GM23338 (cell line): ENCODE results near the gene GP5. TPM values are rescaled to one million over a fixed set of nuclear protein-coding genes. Genes with fewer than 3 reads are reported as not detected.

Experiments used
- ATAC-seq: fragments of 200-7000 bp; cut with Tn5 transposase; 3 replicates; pipeline ENCODE4 v1.9.1; 2020
- DNase-seq: peaks from one replicate; pipeline ENCODE4 v3.0.0-alpha.2; 2015; ENCODE audit warnings: low spot score
- H2AFZ ChIP-seq: fragments of 200-600 bp; sonication (generic); 2 replicates; pipeline ENCODE4 v1.8.0; 2016; ENCODE audit warnings: antibody characterized with exemption, mild to moderate bottlenecking, moderate library complexity
- H3F3A ChIP-seq: fragments of 200-600 bp; sonication (generic); replicated peaks from 2 replicates; pipeline ENCODE4 v1.8.0; 2017; ENCODE audit warnings: antibody characterized with exemption, mixed run types, low read depth
- H3K27ac ChIP-seq: fragments of 200-600 bp; sonication (generic); 2 replicates; pipeline ENCODE4 v1.6.1; 2016; ENCODE audit warnings: low read depth
- H3K27me3 ChIP-seq: fragments of 200-600 bp; sonication (generic); 2 replicates; pipeline ENCODE4 v1.8.0; 2016; ENCODE audit warnings: mild to moderate bottlenecking, mixed run types, moderate library complexity; ENCODE audit not compliant: insufficient read depth
- H3K36me3 ChIP-seq: fragments of 200-600 bp; sonication (generic); 2 replicates; pipeline ENCODE4 v1.8.0; 2016; ENCODE audit warnings: mild to moderate bottlenecking; ENCODE audit not compliant: insufficient read depth
- H3K4me1 ChIP-seq: fragments of 200-600 bp; sonication (generic); 2 replicates; pipeline ENCODE4 v1.8.0; 2016; ENCODE audit warnings: mild to moderate bottlenecking, moderate library complexity; ENCODE audit not compliant: insufficient read depth
- H3K4me2 ChIP-seq: fragments of 200-600 bp; sonication (generic); 2 replicates; pipeline ENCODE4 v1.7.1; 2017; ENCODE audit warnings: mixed run types
- H3K4me3 ChIP-seq: fragments of 200-600 bp; sonication (generic); 2 replicates; pipeline ENCODE4 v1.6.1; 2016; ENCODE audit warnings: mixed run types
- H3K79me2 ChIP-seq: fragments of 200-600 bp; sonication (generic); replicated peaks from 2 replicates; pipeline ENCODE4 v1.8.0; 2017; ENCODE audit warnings: mild to moderate bottlenecking; ENCODE audit not compliant: insufficient read depth
- H3K9me2 ChIP-seq: fragments of 200-600 bp; sonication (generic); 2 replicates; pipeline ENCODE4 v1.8.0; 2017; ENCODE audit not compliant: insufficient read depth
- H4K20me1 ChIP-seq: fragments of 200-600 bp; sonication (generic); replicated peaks from 2 replicates; pipeline ENCODE4 v1.8.0; 2017; ENCODE audit warnings: mild to moderate bottlenecking; ENCODE audit not compliant: insufficient read depth
- H3K27ac Mint-ChIP-seq: 2 replicates; pipeline ENCODE4 v1.8.0; 2020; ENCODE audit warnings: inconsistent platforms, mild to moderate bottlenecking, moderate library complexity, mixed read lengths
- H3K27me3 Mint-ChIP-seq: 3 replicates; pipeline ENCODE4 v1.8.0; 2022; ENCODE audit warnings: low read depth, mild to moderate bottlenecking, moderate library complexity, mixed read lengths, inconsistent platforms; ENCODE audit not compliant: insufficient read depth, poor library complexity
- H3K36me3 Mint-ChIP-seq: 3 replicates; pipeline ENCODE4 v1.8.0; 2021; ENCODE audit warnings: low read depth, mild to moderate bottlenecking, inconsistent platforms, moderate library complexity, mixed read lengths
- H3K4me1 Mint-ChIP-seq: 3 replicates; pipeline ENCODE4 v1.8.0; 2020; ENCODE audit warnings: mild to moderate bottlenecking, inconsistent platforms, mixed read lengths
- H3K4me3 Mint-ChIP-seq: 3 replicates; pipeline ENCODE4 v1.8.0; 2021; ENCODE audit warnings: moderate library complexity, mild to moderate bottlenecking, inconsistent platforms, mixed read lengths
- H3K9me3 Mint-ChIP-seq: 3 replicates; pipeline ENCODE4 v1.8.0; 2020; ENCODE audit warnings: moderate library complexity, mild to moderate bottlenecking, inconsistent platforms, mixed read lengths
- CREB1 ChIP-seq: fragments of 250-450 bp; sonication (Bioruptor Pico); IDR thresholded peaks from 2 replicates; pipeline ENCODE4 v1.5.0; 2020; ENCODE audit warnings: low read depth, mild to moderate bottlenecking, moderate library complexity
- EZH2 ChIP-seq: fragments of 200-600 bp; sonication (generic); IDR thresholded peaks from one replicate; pipeline ENCODE4 v1.8.0; 2017; ENCODE audit warnings: antibody characterized with exemption, mild to moderate bottlenecking, low read depth; ENCODE audit not compliant: unreplicated experiment
- EZH2phosphoT487 ChIP-seq: fragments of 200-600 bp; sonication (generic); IDR thresholded peaks from one replicate; pipeline ENCODE4 v1.8.1; 2018; ENCODE audit warnings: antibody characterized with exemption; ENCODE audit not compliant: unreplicated experiment
- JUNB ChIP-seq: IDR thresholded peaks from one replicate; pipeline ENCODE4 v1.6.1; 2016; ENCODE audit warnings: antibody characterized with exemption; ENCODE audit not compliant: unreplicated experiment
- NANOG ChIP-seq: IDR thresholded peaks from 2 replicates; pipeline ENCODE4 v1.6.1; 2016; ENCODE audit warnings: antibody characterized with exemption, borderline replicate concordance
- POLR2AphosphoS5 ChIP-seq: IDR thresholded peaks from 2 replicates; pipeline ENCODE4 v1.6.1; 2016; ENCODE audit warnings: antibody characterized with exemption, low read depth
- STAT1 ChIP-seq: IDR thresholded peaks from one replicate; pipeline ENCODE4 v1.6.1; 2016; ENCODE audit warnings: antibody characterized with exemption; ENCODE audit not compliant: unreplicated experiment
- ZNF114 ChIP-seq: fragments of 250-450 bp; sonication (Bioruptor Pico); IDR thresholded peaks from 2 replicates; pipeline ENCODE4 v1.5.0; 2020; ENCODE audit warnings: mild to moderate bottlenecking, moderate library complexity
- ZNF331 ChIP-seq: fragments of 250-450 bp; sonication (Bioruptor Pico); IDR thresholded peaks from 2 replicates; pipeline ENCODE4 v1.5.0; 2020; ENCODE audit warnings: low read depth, mild to moderate bottlenecking, moderate library complexity
- polyA plus RNA-seq: library from polyadenylated mRNA; unstranded; fragments of >200 nt; fragmentation: Nextera tagmentation; extraction: Ambion mirVana; gene quantifications from 2 replicates; pipeline ENCODE4 v1.2.1, GENCODE V29; 2016
- total RNA-seq: library from RNA; depleted of rRNA; stranded (reverse); fragments of >200 nt; shearing (Covaris generic); gene quantifications from 2 replicates; pipeline ENCODE4 v1.2.3, GENCODE V29; 2014
- TF ChIP-seq, protein P1 (sequence below): fragments of 250-450 bp; sonication (Bioruptor Pico); IDR thresholded peaks from 2 replicates; pipeline ENCODE4 v1.5.0; 2020; ENCODE audit warnings: mild to moderate bottlenecking, moderate library complexity
- TF ChIP-seq, protein P2 (sequence below): IDR thresholded peaks from one replicate; pipeline ENCODE4 v1.6.1; 2018; ENCODE audit warnings: antibody characterized with exemption; ENCODE audit not compliant: unreplicated experiment
- TF ChIP-seq, protein P3 (sequence below): IDR thresholded peaks from 2 replicates; pipeline ENCODE4 v1.6.1; 2016; ENCODE audit warnings: antibody characterized with exemption
- TF ChIP-seq, protein P4 (sequence below), 2 experiments: fragments of 200-600 bp in 1 of 2; sonication (generic) in 1 of 2; conservative IDR thresholded peaks; 2 replicates each; pipeline versions ENCODE4 v1.5.1 to v1.6.1; 2016 to 2017; ENCODE audit warnings: antibody characterized with exemption in 2 of 2, low read depth in 2 of 2, mild to moderate bottlenecking in 2 of 2, moderate library complexity in 1 of 2

Gene GP5
- total and polyA plus RNA-seq, 2 experiments from 2014 or later, result 0.07 to 0.15 TPM

DNA sequence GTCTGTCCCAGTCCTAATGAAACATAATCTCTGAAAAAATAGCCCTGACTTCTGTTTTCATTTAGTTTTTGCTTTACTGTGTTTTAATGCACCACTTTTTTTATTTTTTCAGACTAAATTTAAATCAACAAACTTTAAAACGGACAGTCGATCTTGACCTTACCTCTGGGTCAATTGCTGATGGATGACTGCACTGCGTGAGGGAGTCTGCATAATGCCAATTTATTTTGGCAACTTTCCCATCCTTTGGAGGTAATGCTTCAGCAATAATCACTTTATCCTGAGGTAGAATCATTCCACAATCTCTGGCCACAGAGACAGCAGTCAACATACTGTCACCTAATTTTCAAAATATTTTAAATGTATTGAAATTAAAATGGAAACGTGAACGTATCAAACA, 32.5 kb upstream of the GP5 start:
- Histone ChIP-seq H3F3A (no peaks in the 10 kb centered on the region), H3K27me3 (no peaks in the 10 kb centered on the region), H2AFZ (no peak overlapping the region), H4K20me1 (peaks cover 3% of the 10 kb centered on the region; the same call in 1 of the 2 replicates), H3K27ac (no peak overlapping the region), H3K4me1 (no peaks in the 10 kb centered on the region), H3K4me3 (no peak overlapping the region), H3K9me2 (no peaks in the 10 kb centered on the region), H3K4me2 (no peak overlapping the region), H3K79me2 (no peaks in the 10 kb centered on the region), H3K36me3 (peaks cover 62% of the 10 kb centered on the region)
- TF ChIP-seq, protein P1, sequence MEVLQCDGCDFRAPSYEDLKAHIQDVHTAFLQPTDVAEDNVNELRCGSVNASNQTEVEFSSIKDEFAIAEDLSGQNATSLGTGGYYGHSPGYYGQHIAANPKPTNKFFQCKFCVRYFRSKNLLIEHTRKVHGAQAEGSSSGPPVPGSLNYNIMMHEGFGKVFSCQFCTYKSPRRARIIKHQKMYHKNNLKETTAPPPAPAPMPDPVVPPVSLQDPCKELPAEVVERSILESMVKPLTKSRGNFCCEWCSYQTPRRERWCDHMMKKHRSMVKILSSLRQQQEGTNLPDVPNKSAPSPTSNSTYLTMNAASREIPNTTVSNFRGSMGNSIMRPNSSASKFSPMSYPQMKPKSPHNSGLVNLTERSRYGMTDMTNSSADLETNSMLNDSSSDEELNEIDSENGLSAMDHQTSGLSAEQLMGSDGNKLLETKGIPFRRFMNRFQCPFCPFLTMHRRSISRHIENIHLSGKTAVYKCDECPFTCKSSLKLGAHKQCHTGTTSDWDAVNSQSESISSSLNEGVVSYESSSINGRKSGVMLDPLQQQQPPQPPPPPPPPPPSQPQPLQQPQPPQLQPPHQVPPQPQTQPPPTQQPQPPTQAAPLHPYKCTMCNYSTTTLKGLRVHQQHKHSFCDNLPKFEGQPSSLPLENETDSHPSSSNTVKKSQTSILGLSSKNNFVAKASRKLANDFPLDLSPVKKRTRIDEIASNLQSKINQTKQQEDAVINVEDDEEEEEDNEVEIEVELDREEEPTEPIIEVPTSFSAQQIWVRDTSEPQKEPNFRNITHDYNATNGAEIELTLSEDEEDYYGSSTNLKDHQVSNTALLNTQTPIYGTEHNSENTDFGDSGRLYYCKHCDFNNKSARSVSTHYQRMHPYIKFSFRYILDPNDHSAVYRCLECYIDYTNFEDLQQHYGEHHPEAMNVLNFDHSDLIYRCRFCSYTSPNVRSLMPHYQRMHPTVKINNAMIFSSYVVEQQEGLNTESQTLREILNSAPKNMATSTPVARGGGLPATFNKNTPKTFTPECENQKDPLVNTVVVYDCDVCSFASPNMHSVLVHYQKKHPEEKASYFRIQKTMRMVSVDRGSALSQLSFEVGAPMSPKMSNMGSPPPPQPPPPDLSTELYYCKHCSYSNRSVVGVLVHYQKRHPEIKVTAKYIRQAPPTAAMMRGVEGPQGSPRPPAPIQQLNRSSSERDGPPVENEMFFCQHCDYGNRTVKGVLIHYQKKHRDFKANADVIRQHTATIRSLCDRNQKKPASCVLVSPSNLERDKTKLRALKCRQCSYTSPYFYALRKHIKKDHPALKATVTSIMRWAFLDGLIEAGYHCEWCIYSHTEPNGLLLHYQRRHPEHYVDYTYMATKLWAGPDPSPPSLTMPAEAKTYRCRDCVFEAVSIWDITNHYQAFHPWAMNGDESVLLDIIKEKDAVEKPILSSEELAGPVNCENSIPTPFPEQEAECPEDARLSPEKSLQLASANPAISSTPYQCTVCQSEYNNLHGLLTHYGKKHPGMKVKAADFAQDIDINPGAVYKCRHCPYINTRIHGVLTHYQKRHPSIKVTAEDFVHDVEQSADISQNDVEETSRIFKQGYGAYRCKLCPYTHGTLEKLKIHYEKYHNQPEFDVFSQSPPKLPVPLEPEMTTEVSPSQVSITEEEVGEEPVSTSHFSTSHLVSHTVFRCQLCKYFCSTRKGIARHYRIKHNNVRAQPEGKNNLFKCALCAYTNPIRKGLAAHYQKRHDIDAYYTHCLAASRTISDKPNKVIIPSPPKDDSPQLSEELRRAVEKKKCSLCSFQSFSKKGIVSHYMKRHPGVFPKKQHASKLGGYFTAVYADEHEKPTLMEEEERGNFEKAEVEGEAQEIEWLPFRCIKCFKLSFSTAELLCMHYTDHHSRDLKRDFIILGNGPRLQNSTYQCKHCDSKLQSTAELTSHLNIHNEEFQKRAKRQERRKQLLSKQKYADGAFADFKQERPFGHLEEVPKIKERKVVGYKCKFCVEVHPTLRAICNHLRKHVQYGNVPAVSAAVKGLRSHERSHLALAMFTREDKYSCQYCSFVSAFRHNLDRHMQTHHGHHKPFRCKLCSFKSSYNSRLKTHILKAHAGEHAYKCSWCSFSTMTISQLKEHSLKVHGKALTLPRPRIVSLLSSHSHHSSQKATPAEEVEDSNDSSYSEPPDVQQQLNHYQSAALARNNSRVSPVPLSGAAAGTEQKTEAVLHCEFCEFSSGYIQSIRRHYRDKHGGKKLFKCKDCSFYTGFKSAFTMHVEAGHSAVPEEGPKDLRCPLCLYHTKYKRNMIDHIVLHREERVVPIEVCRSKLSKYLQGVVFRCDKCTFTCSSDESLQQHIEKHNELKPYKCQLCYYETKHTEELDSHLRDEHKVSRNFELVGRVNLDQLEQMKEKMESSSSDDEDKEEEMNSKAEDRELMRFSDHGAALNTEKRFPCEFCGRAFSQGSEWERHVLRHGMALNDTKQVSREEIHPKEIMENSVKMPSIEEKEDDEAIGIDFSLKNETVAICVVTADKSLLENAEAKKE (CRISPR knock-in tag), result no peak
- TF ChIP-seq EZH2 (no peak), NANOG (no peak), EZH2phosphoT487 (no peak), ZNF114 (CRISPR knock-in tag) (no peak), POLR2AphosphoS5 (no peak), ZNF331 (CRISPR knock-in tag) (no peak), JUNB (no peak), CREB1 (CRISPR knock-in tag) (no peak), STAT1 (no peak)
- TF ChIP-seq, protein P2, sequence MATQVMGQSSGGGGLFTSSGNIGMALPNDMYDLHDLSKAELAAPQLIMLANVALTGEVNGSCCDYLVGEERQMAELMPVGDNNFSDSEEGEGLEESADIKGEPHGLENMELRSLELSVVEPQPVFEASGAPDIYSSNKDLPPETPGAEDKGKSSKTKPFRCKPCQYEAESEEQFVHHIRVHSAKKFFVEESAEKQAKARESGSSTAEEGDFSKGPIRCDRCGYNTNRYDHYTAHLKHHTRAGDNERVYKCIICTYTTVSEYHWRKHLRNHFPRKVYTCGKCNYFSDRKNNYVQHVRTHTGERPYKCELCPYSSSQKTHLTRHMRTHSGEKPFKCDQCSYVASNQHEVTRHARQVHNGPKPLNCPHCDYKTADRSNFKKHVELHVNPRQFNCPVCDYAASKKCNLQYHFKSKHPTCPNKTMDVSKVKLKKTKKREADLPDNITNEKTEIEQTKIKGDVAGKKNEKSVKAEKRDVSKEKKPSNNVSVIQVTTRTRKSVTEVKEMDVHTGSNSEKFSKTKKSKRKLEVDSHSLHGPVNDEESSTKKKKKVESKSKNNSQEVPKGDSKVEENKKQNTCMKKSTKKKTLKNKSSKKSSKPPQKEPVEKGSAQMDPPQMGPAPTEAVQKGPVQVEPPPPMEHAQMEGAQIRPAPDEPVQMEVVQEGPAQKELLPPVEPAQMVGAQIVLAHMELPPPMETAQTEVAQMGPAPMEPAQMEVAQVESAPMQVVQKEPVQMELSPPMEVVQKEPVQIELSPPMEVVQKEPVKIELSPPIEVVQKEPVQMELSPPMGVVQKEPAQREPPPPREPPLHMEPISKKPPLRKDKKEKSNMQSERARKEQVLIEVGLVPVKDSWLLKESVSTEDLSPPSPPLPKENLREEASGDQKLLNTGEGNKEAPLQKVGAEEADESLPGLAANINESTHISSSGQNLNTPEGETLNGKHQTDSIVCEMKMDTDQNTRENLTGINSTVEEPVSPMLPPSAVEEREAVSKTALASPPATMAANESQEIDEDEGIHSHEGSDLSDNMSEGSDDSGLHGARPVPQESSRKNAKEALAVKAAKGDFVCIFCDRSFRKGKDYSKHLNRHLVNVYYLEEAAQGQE, result no peak
- TF ChIP-seq, protein P3, sequence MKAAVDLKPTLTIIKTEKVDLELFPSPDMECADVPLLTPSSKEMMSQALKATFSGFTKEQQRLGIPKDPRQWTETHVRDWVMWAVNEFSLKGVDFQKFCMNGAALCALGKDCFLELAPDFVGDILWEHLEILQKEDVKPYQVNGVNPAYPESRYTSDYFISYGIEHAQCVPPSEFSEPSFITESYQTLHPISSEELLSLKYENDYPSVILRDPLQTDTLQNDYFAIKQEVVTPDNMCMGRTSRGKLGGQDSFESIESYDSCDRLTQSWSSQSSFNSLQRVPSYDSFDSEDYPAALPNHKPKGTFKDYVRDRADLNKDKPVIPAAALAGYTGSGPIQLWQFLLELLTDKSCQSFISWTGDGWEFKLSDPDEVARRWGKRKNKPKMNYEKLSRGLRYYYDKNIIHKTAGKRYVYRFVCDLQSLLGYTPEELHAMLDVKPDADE, result no peak
- TF ChIP-seq, protein P4, sequence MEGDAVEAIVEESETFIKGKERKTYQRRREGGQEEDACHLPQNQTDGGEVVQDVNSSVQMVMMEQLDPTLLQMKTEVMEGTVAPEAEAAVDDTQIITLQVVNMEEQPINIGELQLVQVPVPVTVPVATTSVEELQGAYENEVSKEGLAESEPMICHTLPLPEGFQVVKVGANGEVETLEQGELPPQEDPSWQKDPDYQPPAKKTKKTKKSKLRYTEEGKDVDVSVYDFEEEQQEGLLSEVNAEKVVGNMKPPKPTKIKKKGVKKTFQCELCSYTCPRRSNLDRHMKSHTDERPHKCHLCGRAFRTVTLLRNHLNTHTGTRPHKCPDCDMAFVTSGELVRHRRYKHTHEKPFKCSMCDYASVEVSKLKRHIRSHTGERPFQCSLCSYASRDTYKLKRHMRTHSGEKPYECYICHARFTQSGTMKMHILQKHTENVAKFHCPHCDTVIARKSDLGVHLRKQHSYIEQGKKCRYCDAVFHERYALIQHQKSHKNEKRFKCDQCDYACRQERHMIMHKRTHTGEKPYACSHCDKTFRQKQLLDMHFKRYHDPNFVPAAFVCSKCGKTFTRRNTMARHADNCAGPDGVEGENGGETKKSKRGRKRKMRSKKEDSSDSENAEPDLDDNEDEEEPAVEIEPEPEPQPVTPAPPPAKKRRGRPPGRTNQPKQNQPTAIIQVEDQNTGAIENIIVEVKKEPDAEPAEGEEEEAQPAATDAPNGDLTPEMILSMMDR (conservative IDR thresholded peaks at IDR 0.05; ENCODE audit: low read depth in 2 of 2), result no peak
- Mint-ChIP-seq H3K27ac (no peak overlapping the region), H3K36me3 (peaks cover 81% of the 10 kb centered on the region), H3K27me3 (no peaks in the 10 kb centered on the region), H3K9me3 (no peaks in the 10 kb centered on the region), H3K4me1 (no peaks in the 10 kb centered on the region), H3K4me3 (no peak overlapping the region)
- ATAC-seq (no peak), DNase-seq (no peak)
